HG03280 (cell line): ENCODE data around the gene MCC.

Source experiments
- ATAC-seq: cut with Tn5 transposase; IDR thresholded peaks from one replicate; pipeline ENCODE4 v1.9.1; 2021; ENCODE audit warnings: mild to moderate bottlenecking, moderate library complexity; ENCODE audit not compliant: unreplicated experiment

MCC gene

GRCh38 chr5:113161806-113162205 lies 326.4 kb downstream of the MCC start:
- ATAC-seq: no peak

GRCh38 chr5:113157886-113158285 lies 330.4 kb downstream of the MCC start:
- ATAC-seq: no peak

GRCh38 chr5:113156271-113156877 lies 331.9 kb downstream of the MCC start:
- ATAC-seq: no peak

- no peak for ATAC-seq
These were observed 334.6 kb downstream of the MCC start for GRCh38 chr5:113153512-113154097.

- ATAC-seq: no peak
These were observed 335.9 kb downstream of the MCC start for GRCh38 chr5:113152380-113152740.

- no peak for ATAC-seq
These were observed 336.4 kb downstream of the MCC start for GRCh38 chr5:113151641-113152379.

GRCh38 chr5:113150821-113151220 lies 337.4 kb downstream of the MCC start:
- no peak for ATAC-seq

- no peak for ATAC-seq
These were observed 338.0 kb downstream of the MCC start for GRCh38 chr5:113150221-113150620.

GRCh38 chr5:113147537-113147936 lies 340.7 kb downstream of the MCC start:
- no peak for ATAC-seq

GRCh38 chr5:113147101-113147508 lies 341.1 kb downstream of the MCC start:
- no peak for ATAC-seq

- ATAC-seq: no peak
These were observed 342.4 kb downstream of the MCC start for GRCh38 chr5:113145757-113146387.

GRCh38 chr5:113142186-113142585 lies 346.1 kb downstream of the MCC start:
- ATAC-seq: no peak

- ATAC-seq: no peak
These were observed 347.2 kb downstream of the MCC start for GRCh38 chr5:113140837-113141671.

GRCh38 chr5:113133211-113133975 lies 354.9 kb downstream of the MCC start:
- no peak for ATAC-seq

GRCh38 chr5:113132564-113132963 lies 355.7 kb downstream of the MCC start:
- ATAC-seq: no peak

- no peak for ATAC-seq
These were observed 359.5 kb downstream of the MCC start for GRCh38 chr5:113128641-113129330.

GRCh38 chr5:113128082-113128481 lies 360.2 kb downstream of the MCC start:
- ATAC-seq: no peak

- no peak for ATAC-seq
These were observed 361.2 kb downstream of the MCC start for GRCh38 chr5:113127021-113127420.

GRCh38 chr5:113125371-113125770 lies 362.9 kb downstream of the MCC start:
- no peak for ATAC-seq

- no peak for ATAC-seq
These were observed 363.3 kb downstream of the MCC start for GRCh38 chr5:113124914-113125313.
